ENCODE results near the gene FCN2.

Gene FCN2

GRCh38 chr9:134880484-134881312 lies at the start of gene FCN2:
TSS of gene FCN2 (plus strand) at chr9:134880810. CDS start at chr9:134880822, 12 bp downstream.
- no peak for DNase-seq (ENCODE audit: low read depth)

- DNase-seq (ENCODE audit: low read depth), result no peak
Measured at GRCh38 chr9:134830926-134831720, 49.5 kb upstream of the FCN2 start.

- no peak for DNase-seq (ENCODE audit: low read depth)
Measured at GRCh38 chr9:134832471-134832870, 48.1 kb upstream of the FCN2 start.

- DNase-seq (ENCODE audit: low read depth), result no peak
Measured at GRCh38 chr9:134833294-134833880, 47.2 kb upstream of the FCN2 start.

- no peak for DNase-seq (ENCODE audit: low read depth)
Measured at GRCh38 chr9:134834217-134834956, 46.2 kb upstream of the FCN2 start.

- no peak for DNase-seq (ENCODE audit: low read depth)
Measured at GRCh38 chr9:134834957-134835419, 45.6 kb upstream of the FCN2 start.

GRCh38 chr9:134835448-134835847 lies 45.2 kb upstream of the FCN2 start:
- no peak for DNase-seq (ENCODE audit: low read depth)

GRCh38 chr9:134835987-134836386 lies 44.6 kb upstream of the FCN2 start:
- no peak for DNase-seq (ENCODE audit: low read depth)

- DNase-seq (ENCODE audit: low read depth), result no peak
Measured at GRCh38 chr9:134836406-134836970, 44.1 kb upstream of the FCN2 start.

- no peak for DNase-seq (ENCODE audit: low read depth)
Measured at GRCh38 chr9:134837529-134837928, 43.1 kb upstream of the FCN2 start.

- no peak for DNase-seq (ENCODE audit: low read depth)
Measured at GRCh38 chr9:134838651-134839454, 41.8 kb upstream of the FCN2 start.

GRCh38 chr9:134839455-134840125 lies 41.0 kb upstream of the FCN2 start:
- DNase-seq (ENCODE audit: low read depth), result no peak

- DNase-seq (ENCODE audit: low read depth), result no peak
Measured at GRCh38 chr9:134840511-134840910, 40.1 kb upstream of the FCN2 start.

GRCh38 chr9:134841180-134841904 lies 39.3 kb upstream of the FCN2 start:
- no peak for DNase-seq (ENCODE audit: low read depth)

- no peak for DNase-seq (ENCODE audit: low read depth)
Measured at GRCh38 chr9:134842321-134842720, 38.3 kb upstream of the FCN2 start.

GRCh38 chr9:134843740-134844139 lies 36.9 kb upstream of the FCN2 start:
- DNase-seq (ENCODE audit: low read depth), result no peak

- DNase-seq (ENCODE audit: low read depth), result no peak
Measured at GRCh38 chr9:134844821-134845220, 35.8 kb upstream of the FCN2 start.

GRCh38 chr9:134846187-134846586 lies 34.4 kb upstream of the FCN2 start:
- no peak for DNase-seq (ENCODE audit: low read depth)

- DNase-seq (ENCODE audit: low read depth), result no peak
Measured at GRCh38 chr9:134846699-134847098, 33.9 kb upstream of the FCN2 start.

GRCh38 chr9:134847138-134847537 lies 33.5 kb upstream of the FCN2 start:
- no peak for DNase-seq (ENCODE audit: low read depth)
